Adipose tissue (tissue), 3 donors: ENCODE measurements around the gene KLHL12. TPM values are rescaled to one million over a fixed set of nuclear protein-coding genes. Genes with fewer than 3 reads are reported as not detected.

Experiments
- H3K27ac ChIP-seq: one replicate; pipeline ENCODE4 v1.5.1; 2013; ENCODE audit warnings: low read depth, low read length
- WGBS, 3 donors: extraction: QIAGEN DNeasy Blood & Tissue Kit; methylation state at CpG; one replicate each; pipeline ENCODE4 v1.1.7; 2013; 5-methylcytosine and 5-hydroxymethylcytosine counted together
- polyA plus RNA-seq, 3 donors: library from polyadenylated mRNA; stranded (reverse); fragments of 200-250 nt; gene quantifications; one replicate each; pipeline ENCODE4 v1.2.3, GENCODE V29; 2013
- donor health status: healthy with polysubstance abuse.
- donor health status: Bipolar disorder and iron deficiency.
- donor health status: healthy.

Gene KLHL12
- 10 to 100 TPM in 2 of 3 donors, 1 to 10 TPM in 1; 9.5 to 19.3 (median 10.5) TPM for polyA plus RNA-seq

DNA sequence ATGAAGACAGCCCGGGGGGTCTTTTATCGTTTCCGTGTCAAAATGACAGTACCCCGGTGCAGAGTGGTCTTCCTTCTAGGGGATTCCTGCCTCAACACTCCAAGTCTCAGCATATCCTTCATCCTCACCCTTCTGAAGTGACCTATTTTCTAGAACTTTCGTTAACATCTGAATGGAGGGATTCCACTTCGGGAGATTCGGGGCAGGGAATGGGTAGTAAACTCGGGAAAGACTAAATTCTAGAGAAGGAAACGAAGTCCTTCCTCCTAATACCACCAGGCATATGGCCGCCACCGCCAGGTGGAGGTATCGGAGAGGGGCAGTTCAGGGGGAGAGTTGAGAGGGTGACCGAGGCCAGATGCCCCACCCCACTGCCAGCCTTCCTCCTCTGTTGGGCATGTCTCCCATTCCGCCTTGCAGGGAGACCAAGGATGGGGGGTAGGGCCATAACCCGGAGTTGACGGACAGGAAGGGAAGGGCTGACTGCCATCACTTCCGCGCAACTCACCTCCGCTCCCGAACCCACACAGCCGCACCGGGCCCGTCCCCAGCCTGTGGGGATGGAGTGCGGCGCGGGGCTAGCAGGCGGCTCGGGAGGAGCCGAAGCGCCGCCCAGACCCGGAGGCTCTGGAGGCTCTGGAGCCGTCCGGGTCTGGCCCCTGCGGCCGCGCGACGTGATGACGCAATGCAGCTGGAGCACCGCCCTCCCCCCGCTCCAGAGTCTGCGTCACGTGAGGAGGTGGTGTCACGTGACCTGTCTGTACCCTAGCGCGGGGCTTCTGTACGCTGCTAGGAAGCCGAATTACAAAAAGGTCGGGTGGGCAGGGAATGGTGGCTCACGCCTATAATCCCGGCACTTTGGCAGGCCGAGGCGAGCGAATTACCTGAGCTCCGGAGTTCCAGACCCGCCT, at the start of gene KLHL12:
Gene KLHL12, minus strand, starts transcription at position 654 of the 911 bp plus-strand sequence. CDS start 2,072 bp downstream, outside the sequence.
- peak within 1 kb of the TSS; percentile 73 for H3K27ac ChIP-seq
- WGBS, 3 donors, result 0 to 1% (median 0%) methylated on average over 53 to 57 of the region's 57 CpGs

DNA sequence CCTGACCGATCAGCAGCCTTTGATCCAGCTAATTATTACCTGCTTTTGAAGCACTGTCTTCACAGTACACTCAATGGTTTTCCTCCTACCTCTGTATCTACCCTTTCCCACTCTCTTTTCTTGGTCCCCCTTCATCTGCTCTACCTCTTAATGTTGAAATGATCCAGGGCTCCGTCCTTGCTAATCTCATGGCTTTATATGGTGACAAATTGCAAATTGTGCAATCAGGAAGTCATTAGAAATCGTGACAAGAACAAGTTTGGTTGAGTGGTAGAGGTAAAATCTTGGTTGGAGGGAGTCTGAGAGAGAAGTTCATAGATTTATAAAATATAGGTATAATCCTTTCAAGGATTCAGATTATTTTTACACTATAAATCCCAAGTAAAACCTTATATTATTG, 49.6 kb upstream of the KLHL12 start:
- 26 to 39% (median 36%) methylated on average over 3 of the region's 3 CpGs for WGBS, 3 donors
- H3K27ac ChIP-seq, result no peak overlapping the region

DNA sequence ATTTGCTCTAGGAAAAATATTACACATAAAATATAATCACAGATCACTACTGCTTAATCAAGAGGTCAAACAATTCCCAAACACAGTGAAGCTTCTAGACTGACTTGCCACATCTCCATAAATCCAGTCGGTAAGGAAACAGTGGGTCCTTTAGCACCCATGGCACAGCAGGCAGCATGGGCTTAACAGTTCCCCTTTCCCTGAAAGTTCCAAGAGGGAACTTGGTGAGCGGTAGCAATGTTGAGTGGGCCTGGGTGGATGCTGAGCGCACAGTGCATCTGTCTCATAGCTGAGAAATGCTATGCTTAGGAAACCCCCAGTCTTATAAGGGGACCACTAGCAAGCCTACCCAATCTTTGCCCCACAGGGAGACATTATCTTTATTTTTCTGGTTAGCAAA, 47.8 kb upstream of the KLHL12 start:
- no peak overlapping the region for H3K27ac ChIP-seq
- 88 to 89% (median 89%) methylated on average over 3 of the region's 3 CpGs for WGBS, 3 donors

DNA sequence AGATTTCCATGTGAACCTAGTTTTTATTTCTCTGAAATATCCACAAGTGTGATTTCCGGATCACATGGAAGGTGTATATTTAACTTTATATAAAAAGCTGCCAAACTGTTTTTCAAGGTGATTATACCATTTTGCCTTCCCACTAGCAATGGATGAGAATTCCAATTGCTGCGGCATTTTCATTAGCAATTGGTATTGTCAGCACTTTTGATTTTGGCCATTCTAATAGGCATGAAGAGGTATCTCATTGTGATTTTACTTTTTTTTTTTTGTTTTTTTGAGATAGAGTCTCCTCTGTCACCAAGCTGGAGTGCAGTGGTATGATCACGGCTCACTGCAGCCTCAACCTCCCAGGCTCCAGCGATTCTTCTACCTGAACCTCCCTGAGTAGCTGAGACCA, 45.0 kb upstream of the KLHL12 start:
- H3K27ac ChIP-seq, result no peak overlapping the region
- WGBS, 3 donors, result 65 to 68% (median 68%) methylated on average over 4 of the region's 4 CpGs

DNA sequence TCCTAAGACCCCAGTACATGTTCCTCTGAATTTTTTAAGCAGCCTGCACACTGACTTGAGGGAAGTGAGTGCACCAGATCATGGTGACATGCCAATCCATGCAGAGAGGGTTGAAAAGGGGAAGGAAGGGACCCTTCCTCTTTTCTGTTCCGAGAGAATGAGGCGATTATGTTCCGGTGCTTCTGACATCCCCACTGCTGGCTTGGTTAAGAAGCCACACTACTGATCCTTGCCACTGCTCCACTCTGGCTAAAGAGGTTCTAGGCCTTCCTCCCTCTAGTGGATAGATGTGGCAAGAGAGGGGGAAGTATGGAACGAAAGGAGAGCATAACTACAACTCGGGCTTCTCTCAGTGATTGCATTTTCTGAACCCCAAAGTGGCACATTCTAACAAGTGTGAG, 41.9 kb upstream of the KLHL12 start:
- no peak overlapping the region for H3K27ac ChIP-seq
- 20 to 25% (median 24%) methylated on average over 5 of the region's 5 CpGs for WGBS, 3 donors

DNA sequence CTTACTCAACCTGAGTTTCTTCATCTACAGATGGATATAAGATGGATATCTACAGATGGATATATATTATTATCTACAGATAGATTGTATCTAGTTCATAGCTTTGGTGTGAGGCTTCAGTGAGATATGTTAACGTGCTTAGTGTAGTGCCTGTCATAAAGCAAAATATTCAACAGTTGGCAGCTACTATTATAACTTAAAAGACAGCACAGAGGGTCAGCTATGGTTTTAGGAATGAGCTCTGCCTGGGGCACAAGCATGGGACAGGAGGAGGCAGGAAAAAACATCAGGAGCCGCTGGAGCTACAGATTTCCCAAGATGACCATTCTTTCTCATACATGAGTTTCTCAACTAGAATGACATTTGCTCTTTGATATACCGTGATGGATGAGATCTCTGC, 41.3 kb upstream of the KLHL12 start:
- H3K27ac ChIP-seq, result no peak overlapping the region
- 50 to 75% (median 55%) methylated on average over 3 of the region's 3 CpGs for WGBS, 3 donors

DNA sequence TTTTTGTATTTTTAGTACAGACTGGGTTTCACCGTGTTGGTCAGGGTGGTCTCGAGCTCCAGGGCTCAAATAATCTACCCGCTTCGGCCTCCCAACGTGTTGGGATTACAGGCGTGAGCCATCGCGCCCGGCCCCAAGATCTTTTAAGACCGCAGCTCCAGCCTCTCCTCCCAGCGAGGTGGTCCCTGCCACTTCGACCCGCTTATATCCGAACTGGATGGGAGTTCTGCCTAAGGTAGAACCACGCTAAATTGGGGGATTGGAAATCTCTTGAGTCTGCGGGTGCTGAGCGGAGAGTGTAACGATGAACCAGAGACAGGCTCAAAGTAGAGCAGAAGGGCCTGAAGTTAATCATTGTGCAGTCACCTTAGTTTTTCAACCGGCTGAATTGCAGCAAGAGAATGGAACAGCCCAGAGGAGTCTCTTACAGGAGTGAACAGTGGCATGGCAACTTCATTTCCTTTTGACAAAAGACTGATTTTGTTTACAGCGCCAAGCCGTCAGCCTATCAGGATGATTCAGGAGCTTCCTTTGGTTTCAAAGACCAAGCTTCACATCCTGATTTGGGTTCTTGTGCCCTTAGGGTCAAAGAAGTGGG, 40.7 kb upstream of the KLHL12 start:
- no peak overlapping the region for H3K27ac ChIP-seq
- 3 to 6% (median 4%) methylated on average over 21 of the region's 21 CpGs for WGBS, 3 donors

DNA sequence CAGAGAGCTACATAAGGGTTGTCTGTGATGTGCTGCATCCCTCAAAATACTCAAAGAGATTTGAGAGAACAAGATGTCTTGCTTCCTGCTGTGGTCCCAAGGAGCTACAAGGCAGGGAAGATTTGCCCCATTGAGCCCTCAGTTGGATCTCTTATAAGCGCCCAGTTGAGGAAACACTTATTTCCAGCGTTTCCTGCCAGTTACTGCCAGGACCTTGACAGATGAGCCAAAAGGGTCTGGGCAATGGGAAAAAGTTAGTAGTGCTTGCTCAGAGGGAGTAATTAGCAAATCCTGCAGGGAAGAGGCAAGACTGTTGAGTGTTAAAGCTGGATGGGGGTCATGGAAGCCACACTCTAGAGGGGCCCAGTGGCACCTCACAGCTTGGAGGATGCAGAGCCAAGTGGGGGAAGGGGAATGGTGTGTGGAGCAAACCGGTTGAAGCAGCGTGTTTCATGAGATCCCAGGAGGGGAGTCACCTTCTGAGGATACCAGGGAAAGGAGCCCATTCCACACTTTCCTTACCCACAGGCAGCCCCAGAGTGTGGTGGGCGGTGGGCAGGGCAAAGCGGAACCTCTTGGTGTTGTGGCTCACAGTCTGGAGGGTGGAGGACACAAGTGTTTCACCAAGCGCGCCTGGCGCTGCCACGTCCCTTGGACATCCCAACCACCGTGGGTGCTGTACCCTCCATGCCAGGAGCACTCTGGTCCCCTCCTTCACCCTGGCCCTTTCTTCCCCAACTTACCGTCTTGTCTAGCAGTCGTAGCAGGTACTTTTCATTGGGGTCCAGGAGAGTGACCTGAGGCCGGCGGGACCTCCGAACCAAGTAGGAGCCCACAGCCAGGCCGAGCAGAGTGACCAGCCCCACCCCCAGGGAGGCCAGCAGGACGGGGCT, 39.2 kb upstream of the KLHL12 start:
- H3K27ac ChIP-seq, result peak overlapping the region; percentile 23
- WGBS, 3 donors, result 36 to 47% (median 39%) methylated on average over 18 of the region's 18 CpGs

DNA sequence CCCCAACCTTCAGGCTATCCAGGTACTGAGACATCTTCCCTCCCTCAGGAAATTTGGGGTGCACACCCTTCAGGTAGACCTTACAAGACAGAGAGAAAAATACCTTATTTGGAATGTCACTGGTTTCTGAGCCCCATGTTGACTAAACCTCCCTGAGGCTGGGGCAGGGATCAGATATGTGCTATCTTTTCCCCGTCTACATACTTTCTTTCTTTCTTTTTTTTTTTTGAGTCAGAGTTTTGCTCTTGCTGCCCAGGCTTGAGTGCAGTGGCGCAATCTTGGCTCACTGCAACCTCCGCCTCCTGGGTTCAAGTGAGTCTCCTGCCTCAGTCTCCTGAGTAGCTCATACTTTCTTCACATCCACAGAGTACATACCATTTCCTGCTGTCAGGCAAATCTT, 38.4 kb upstream of the KLHL12 start:
- no peak overlapping the region for H3K27ac ChIP-seq
- WGBS, 3 donors, result 65 to 80% (median 77%) methylated on average over 3 of the region's 3 CpGs

DNA sequence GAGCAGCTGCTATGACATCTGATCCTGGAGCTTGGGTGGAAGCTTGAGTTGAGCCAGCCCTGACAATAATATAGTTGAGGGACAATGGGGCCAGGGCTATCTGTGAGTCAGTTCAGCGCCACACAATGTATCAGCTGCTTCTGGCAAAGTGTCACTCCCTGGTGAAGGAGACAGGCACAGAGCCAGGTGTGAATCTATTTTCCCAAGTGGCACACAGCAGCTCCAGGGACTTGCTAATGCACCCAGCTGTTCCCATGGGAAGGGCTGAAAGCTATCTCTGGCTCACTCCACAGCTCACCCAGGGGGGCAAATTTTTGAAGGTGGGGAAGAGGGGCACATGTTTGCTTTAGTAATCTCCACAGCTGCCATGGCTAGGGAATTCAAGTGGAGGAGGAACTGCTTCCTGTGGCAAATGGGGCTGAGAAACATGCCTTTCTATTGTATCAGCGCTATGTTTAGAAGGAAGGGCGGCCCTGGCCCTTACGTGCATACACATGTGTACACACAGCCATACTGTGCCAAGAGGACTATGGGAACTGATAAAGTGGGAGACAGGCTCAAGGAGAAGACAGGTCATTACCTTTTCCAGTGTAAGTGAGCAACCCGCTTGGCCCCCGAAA, 37.9 kb upstream of the KLHL12 start:
- 61 to 93% (median 83%) methylated on average over 6 of the region's 6 CpGs for WGBS, 3 donors
- H3K27ac ChIP-seq, result no peak overlapping the region

DNA sequence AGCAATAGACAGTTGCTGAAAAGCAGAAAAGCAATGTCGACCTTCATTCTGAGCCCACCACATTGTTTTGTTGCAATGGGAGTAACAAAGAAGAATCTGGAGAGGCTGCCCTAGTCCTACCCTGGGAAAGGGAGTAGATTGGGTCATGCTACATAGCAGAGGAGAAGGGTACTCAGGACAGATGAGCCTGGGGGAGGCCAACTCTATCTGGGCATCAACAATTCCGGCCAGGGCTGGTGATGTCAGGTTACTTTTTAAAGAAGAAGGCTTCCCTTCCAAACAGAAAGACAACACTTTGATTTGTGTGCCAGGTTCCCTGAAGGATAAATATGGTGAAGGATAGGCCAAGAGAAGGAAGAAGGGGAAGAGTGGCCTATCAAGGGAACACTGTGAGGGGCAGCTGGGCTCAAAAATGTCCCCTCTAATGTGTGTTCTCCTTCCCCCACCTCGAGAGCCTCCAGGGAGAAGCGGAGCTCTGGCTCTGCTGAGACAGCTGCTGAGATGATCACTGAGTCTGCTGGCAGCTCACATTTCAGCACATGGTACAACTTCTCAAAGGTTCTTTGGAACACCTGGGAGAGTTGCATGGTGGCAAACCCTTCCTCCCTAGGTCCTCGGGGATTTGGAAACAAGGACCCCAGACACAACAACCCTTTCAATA, 34.3 kb upstream of the KLHL12 start:
- WGBS, 3 donors, result 89 to 97% (median 92%) methylated on average over 5 of the region's 5 CpGs
- H3K27ac ChIP-seq, result no peak overlapping the region

DNA sequence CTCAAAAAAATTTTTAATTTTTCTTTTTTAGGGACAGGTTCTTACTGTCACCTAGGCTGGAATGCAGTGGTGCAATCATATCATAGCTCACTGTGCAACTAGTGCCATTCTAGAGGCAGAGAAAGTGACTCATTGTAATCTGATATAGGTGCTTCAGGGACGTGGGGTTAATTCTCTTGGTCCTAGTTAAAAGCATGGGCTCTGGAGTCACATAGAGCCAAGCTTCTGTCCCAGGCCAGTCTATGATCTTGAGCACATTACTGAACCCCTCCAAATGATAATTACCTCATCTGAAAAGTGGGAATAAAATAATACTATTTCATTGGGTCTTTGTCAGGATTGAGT, 32.2 kb upstream of the KLHL12 start:
- H3K27ac ChIP-seq, result no peak overlapping the region
- 30 to 83% (median 69%) methylated on average over 1 of the region's 1 CpG for WGBS, 3 donors

DNA sequence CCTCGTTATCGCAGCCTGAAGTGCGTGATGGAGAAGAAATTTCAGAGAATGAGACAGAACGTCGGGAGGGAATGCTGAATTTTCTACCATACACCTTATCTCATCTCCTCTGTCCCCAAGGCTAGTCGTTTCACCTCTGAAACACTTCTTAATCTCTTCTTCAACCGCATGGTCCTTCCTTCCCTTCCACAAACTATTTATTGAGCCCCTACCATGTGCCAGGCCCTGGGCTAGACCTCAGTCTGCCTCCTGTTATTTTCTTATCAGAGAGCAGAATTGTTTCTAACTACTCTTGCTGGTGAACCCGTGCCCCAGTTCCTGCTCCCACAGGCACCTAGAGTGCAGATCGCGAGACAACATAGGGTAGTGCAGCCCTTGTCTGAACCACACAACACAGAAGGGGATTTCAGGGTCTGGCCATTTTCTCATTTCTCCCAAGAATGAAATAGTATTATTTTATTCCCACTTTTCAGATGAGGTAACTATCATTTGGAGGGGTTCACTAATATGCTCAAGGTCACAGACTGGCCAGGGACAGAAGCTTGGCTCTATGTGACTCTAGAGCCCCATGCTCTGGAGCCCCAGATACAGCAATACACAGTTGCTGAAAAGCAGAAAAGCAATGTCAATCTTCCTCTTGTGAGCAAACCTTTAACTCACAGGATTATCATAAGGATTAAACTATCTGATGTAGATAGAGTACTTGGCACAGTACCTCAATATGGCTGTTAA, 31.7 kb upstream of the KLHL12 start:
- H3K27ac ChIP-seq, result no peak overlapping the region
- 1 to 3% (median 3%) methylated on average over 10 of the region's 10 CpGs for WGBS, 3 donors

DNA sequence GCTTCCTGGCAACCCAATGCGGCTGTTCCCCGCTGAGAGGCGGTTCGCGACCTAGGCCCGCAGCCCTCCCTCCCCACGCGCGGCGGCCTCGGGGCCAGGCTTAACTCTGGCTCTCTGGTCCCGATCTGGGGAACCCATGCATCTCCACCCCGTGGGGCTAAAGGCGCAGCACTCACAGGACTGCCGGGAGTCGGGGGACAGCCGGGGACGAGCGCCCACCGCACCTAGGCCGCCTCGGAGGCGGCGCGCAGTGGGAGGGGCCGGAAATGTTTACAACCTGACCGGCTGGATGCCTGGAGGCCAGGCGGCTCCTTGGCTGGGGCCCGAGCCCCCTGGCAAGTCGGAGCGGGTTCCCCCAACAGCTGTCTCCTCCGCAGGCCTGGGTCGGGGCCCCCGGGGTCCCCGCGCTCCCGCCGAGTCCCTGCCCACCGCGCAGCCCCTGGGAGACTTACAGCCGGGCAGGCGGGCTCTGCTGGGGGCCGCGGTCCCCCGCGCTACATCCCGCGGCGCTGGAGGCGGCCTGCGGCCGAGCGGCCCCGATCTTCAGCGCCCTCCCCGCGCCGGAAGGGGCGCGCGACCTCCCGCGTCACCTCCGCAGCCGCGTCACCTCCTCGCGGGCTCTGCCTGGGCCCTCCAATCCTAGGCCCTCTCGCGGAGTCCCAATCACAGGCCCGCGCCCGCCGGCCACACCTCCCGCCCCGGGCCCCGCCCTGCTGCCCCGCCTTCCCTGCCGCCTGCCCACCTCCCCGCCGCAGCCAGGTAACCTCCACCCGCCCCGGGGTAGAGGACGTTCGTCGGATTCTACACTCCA, 30.9 kb upstream of the KLHL12 start, which contains the start of gene ADIPOR1:
Gene ADIPOR1, minus strand, starts transcription at position 580 of the 811 bp plus-strand sequence. CDS start 7,242 bp downstream, outside the sequence.
- peak within 1 kb of the TSS; percentile 68 for H3K27ac ChIP-seq
- 0% methylated on average over 72 to 86 of the region's 86 CpGs for WGBS, 3 donors

DNA sequence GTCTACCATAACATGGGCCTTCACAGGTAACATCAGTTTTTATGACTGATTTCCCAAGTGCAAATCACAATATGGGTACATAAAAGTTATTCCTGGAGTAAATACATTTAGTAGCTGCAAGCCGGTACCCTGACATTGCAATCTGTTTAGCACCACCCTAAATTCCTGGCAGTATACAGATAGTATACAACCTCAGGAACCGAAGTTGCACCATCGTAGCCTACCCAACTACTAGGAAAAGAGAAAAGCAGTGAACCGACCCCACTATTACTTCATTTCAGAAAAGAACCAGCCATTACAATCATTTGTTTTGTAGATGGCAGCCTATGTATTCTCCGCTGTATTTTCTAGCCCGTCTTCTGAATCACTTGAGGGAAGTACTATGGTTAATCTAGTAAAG, 29.9 kb upstream of the KLHL12 start:
- H3K27ac ChIP-seq, result no peak overlapping the region

DNA sequence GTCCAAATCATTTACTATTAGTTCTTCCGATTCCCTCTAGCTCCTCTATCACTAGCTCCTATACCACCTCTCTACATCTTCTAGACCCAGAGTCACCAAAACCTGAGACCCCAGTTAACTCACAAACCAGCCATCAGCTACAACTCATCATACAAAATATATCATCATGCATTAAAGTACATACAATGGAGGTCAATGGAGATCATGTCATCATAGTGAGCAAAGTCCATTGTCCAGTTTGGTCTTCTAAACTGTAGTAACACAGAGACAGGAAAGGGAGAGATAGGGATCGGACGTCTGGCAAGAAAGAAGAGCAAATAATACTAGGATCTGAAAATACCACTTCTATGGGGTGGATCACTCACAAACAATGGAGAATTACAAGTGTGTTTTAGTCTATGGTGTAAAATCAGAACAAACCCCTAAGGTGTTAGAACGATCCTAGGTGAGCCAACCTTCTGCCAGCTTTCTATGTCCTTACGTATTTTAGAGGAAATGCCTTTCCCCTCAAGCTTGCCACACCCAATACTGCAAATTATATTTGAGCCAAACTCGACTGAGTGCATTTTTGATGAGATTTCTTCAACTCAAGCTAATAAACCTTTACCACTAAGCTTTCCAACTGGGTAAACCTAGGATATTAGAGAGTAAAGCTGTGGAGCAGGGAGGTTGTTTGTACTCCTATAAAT, 27.2 kb upstream of the KLHL12 start:
- H3K27ac ChIP-seq, result no peak overlapping the region
- WGBS, 3 donors, result 54 to 71% (median 57%) methylated on average over 6 of the region's 6 CpGs

More for the DNA sequence above, 29.9 kb upstream of the KLHL12 start:
- 56 to 61% (median 58%) methylated on average over 6 of the region's 6 CpGs for WGBS, 3 donors
